Measurements from ENCODE around the gene ZNF324B.
"Not testable (repeated sequence)": the region's sequence is repeated elsewhere in the genome, so short reads cannot be mapped to it uniquely, and the experiment has no call there.

ZNF324B gene

DNA sequence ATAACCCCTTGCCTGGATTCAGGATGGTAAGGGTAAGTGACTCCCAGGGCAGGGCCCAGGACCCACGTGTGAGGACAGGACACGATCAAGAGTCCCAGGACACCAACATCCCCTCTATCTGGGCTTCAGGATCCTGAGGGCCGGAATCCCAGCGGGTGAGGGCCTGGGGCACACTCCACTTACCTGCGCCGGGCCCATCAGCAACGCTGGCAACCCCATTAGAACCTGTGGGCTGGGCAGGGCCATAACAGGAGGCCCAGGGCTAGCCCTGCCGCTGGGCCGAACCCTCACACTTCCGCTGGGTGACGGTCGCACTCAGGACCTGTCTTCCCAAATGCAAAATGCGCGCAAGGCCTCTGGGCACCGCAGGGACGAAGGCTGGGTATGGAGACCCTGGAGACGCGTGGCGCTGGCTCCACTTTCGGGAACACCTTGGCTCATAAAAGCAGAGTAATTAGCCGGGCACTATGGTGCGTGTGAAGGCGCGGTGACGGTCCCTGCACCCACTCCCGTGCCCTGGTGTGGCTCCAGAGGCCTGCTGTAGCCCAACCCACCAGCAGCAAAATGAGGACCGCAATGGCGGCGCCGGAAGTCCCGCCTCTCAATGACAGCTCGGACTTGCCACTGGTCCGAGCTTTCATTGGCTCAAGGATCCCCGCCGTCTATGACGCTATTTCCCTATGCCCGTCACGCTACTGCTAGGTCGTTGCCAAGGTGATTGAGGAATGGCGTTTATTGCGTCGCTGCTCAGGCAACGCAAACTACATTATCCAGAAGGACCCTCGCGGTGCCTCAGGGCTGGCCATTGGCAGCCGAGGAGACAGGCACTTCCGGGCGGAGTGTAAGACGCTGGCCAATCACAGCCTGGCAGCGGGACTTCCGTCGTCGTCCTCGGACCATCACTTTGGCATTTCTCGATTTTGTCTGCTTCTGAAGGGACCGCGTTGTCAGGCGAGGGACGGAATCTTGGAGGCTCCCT lies 11.6 kb upstream of the ZNF324B start, which contains the start of gene ZNF132:
Gene ZNF132, minus strand, starts transcription at position 578 of the 979 bp plus-strand sequence. Its CDS starts 332 bp downstream, at position 246.
- no peaks in the 10 kb centered on the region for H4K20me1 ChIP-seq (ENCODE audit: insufficient read depth, low read length)
- H3K9ac ChIP-seq (ENCODE audit: low read depth, low read length) = no peak within 1 kb of the TSS
- no peaks in the 10 kb centered on the region for H3K9me3 ChIP-seq (ENCODE audit: insufficient read depth, low read length, severe bottlenecking)
- no peak for TF ChIP-seq CTCF (IDR thresholded peaks at IDR 0.05; ENCODE audit: borderline replicate concordance, extremely low read depth, low read length, poor library complexity, severe bottlenecking)
- TF ChIP-seq EZH2 (IDR thresholded peaks at IDR 0.05; ENCODE audit: borderline replicate concordance, low read depth, low read length, severe bottlenecking) = no peak
- ATAC-seq (ENCODE audit: insufficient read depth, low read depth) (no peak), DNase-seq (no peak)
- H3K4me2 ChIP-seq (ENCODE audit: insufficient read depth, low read length) = no peak within 1 kb of the TSS
- H3K36me3 ChIP-seq (ENCODE audit: insufficient read depth, low read length) = no peaks in the 10 kb centered on the region
- H2AFZ ChIP-seq (ENCODE audit: low read depth, low read length) = no peak within 1 kb of the TSS
- H3K4me1 ChIP-seq (ENCODE audit: insufficient read depth, low read length) = no peaks in the 10 kb centered on the region
- H3K27ac ChIP-seq (ENCODE audit: low read length) = no peak within 1 kb of the TSS
- H3K79me2 ChIP-seq (ENCODE audit: insufficient read depth, low read length) = no peaks in the 10 kb centered on the region
- no peak within 1 kb of the TSS for H3K4me3 ChIP-seq (ENCODE audit: low read depth in 1 of 2, low read length in 2 of 2)
- H3K27me3 ChIP-seq (ENCODE audit: insufficient read depth, low read length, poor library complexity) = no peaks in the 10 kb centered on the region

DNA sequence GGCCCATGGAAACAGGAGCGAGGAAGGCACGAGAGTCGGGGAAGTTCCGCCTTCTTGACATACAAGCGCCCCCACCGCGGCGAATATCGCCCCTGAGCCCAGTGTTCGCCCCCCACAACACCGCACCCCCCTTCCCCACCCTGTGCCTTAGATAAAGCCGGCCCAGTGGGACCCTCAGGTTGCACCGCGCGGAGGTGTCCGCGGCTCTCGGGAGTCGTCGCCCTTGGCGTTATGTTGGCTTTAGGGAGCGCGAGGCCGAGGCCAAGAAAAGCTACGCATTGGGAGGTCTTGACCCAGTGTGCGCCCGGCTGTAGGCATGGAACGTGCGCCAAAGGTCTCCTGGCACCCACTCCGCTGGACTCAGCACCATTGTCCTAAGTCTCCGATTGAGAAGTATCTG lies 10.9 kb upstream of the ZNF324B start:
- H2AFZ ChIP-seq (ENCODE audit: low read depth, low read length) = no peak overlapping the region
- H3K4me2 ChIP-seq (ENCODE audit: insufficient read depth, low read length) = no peak overlapping the region

DNA sequence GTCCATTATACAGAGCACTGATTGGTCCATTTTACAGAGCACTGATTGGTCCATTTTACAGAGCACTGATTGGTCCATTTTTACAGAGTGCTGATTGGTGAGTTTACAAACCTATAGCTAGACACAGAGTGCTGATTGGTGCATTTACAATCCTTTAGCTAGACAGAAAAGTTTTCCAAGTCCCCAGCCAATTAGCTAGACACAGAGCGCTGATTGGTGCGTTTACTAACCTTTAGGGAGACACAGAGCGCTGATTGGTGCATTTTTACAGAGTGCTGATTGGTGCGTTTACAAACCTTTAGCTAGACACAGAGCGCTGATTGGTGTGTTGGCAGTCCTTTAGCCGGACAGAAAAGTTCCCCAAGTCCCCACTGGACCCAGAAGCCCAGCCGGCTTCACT lies 8.4 kb upstream of the ZNF324B start:
- not testable (repeated sequence) for H3K9ac ChIP-seq (ENCODE audit: low read depth, low read length); ATAC-seq (ENCODE audit: insufficient read depth, low read depth); H3K4me3 ChIP-seq (ENCODE audit: low read depth in 1 of 2, low read length in 2 of 2); H3K36me3 ChIP-seq (ENCODE audit: insufficient read depth, low read length); H3K9me3 ChIP-seq (ENCODE audit: insufficient read depth, low read length, severe bottlenecking); H3K4me2 ChIP-seq (ENCODE audit: insufficient read depth, low read length); H2AFZ ChIP-seq (ENCODE audit: low read depth, low read length); H3K4me1 ChIP-seq (ENCODE audit: insufficient read depth, low read length); H3K79me2 ChIP-seq (ENCODE audit: insufficient read depth, low read length); H3K27ac ChIP-seq (ENCODE audit: low read length); H4K20me1 ChIP-seq (ENCODE audit: insufficient read depth, low read length); H3K27me3 ChIP-seq (ENCODE audit: insufficient read depth, low read length, poor library complexity); DNase-seq

More for the DNA sequence above, 10.9 kb upstream of the ZNF324B start:
- H3K27me3 ChIP-seq (ENCODE audit: insufficient read depth, low read length, poor library complexity) = no peaks in the 10 kb centered on the region
- no peak for TF ChIP-seq EZH2 (IDR thresholded peaks at IDR 0.05; ENCODE audit: borderline replicate concordance, low read depth, low read length, severe bottlenecking)
- TF ChIP-seq CTCF (IDR thresholded peaks at IDR 0.05; ENCODE audit: borderline replicate concordance, extremely low read depth, low read length, poor library complexity, severe bottlenecking) = no peak
- ATAC-seq (ENCODE audit: insufficient read depth, low read depth) = no peak
- no peaks in the 10 kb centered on the region for H4K20me1 ChIP-seq (ENCODE audit: insufficient read depth, low read length)
- no peak overlapping the region for H3K27ac ChIP-seq (ENCODE audit: low read length)
- no peak for DNase-seq
- H3K36me3 ChIP-seq (ENCODE audit: insufficient read depth, low read length) = no peaks in the 10 kb centered on the region
- no peak overlapping the region for H3K9ac ChIP-seq (ENCODE audit: low read depth, low read length)
- no peaks in the 10 kb centered on the region for H3K4me1 ChIP-seq (ENCODE audit: insufficient read depth, low read length)
- no peak overlapping the region for H3K4me3 ChIP-seq (ENCODE audit: low read depth in 1 of 2, low read length in 2 of 2)
- H3K9me3 ChIP-seq (ENCODE audit: insufficient read depth, low read length, severe bottlenecking) = no peaks in the 10 kb centered on the region
- no peaks in the 10 kb centered on the region for H3K79me2 ChIP-seq (ENCODE audit: insufficient read depth, low read length)

DNA sequence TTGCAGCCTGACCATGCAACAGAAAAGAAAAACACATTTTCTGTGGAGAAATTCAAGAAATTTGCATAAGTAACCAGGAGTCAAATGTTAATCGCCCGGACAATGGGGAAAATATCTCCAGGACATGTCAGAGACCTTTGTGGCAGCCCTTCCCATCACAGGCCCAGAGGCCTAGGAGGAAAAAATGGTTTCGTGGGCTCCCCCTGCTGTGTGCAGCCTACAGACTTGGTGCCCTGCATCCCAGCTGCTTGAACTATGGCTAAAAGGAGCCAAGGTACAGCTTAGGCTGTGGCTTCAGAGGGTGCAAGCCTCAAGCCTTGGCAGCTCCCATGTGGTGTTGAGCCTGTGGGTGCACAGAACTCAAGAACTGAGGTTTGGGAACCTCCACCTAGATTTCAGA lies 2.6 kb upstream of the ZNF324B start:
- DNase-seq; H3K4me3 ChIP-seq (ENCODE audit: low read depth in 1 of 2, low read length in 2 of 2); H2AFZ ChIP-seq (ENCODE audit: low read depth, low read length); ATAC-seq (ENCODE audit: insufficient read depth, low read depth); H3K9ac ChIP-seq (ENCODE audit: low read depth, low read length); H3K79me2 ChIP-seq (ENCODE audit: insufficient read depth, low read length); H3K27ac ChIP-seq (ENCODE audit: low read length); H3K27me3 ChIP-seq (ENCODE audit: insufficient read depth, low read length, poor library complexity); H3K4me2 ChIP-seq (ENCODE audit: insufficient read depth, low read length); H3K36me3 ChIP-seq (ENCODE audit: insufficient read depth, low read length); H3K9me3 ChIP-seq (ENCODE audit: insufficient read depth, low read length, severe bottlenecking); H4K20me1 ChIP-seq (ENCODE audit: insufficient read depth, low read length): not testable (repeated sequence)
- H3K4me1 ChIP-seq (ENCODE audit: insufficient read depth, low read length) = peaks cover 18% of the 10 kb centered on the region

DNA sequence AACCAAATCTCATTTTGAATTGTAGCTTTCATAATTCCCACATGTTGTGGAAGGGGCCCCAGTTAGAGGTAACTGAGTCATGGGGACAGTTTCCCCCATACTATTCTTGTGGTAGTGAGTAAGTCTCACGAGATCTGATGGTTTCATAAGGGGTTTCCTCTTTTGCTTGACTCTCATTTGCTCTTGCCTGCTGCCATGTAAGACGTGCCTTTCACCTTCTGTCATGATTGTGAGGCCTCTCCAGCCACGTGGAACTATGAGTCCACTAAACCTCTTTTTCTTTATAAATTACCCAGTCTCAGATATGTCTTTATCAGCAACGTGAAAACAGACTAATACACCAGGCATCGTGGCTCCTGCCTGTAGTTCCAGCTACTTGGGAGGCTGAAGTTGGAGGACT lies 1.4 kb upstream of the ZNF324B start:
- not testable (repeated sequence) for H2AFZ ChIP-seq (ENCODE audit: low read depth, low read length); H4K20me1 ChIP-seq (ENCODE audit: insufficient read depth, low read length); H3K9me3 ChIP-seq (ENCODE audit: insufficient read depth, low read length, severe bottlenecking); H3K79me2 ChIP-seq (ENCODE audit: insufficient read depth, low read length); H3K27me3 ChIP-seq (ENCODE audit: insufficient read depth, low read length, poor library complexity); DNase-seq; H3K27ac ChIP-seq (ENCODE audit: low read length); ATAC-seq (ENCODE audit: insufficient read depth, low read depth); H3K9ac ChIP-seq (ENCODE audit: low read depth, low read length); H3K4me3 ChIP-seq (ENCODE audit: low read depth in 1 of 2, low read length in 2 of 2); H3K4me2 ChIP-seq (ENCODE audit: insufficient read depth, low read length)
- Histone ChIP-seq H3K4me1 (ENCODE audit: insufficient read depth, low read length) (peaks cover 18% of the 10 kb centered on the region), H3K36me3 (ENCODE audit: insufficient read depth, low read length) (peaks cover 13% of the 10 kb centered on the region; the same call in 1 of the 2 replicates)

Measured in DND-41 (cell line).